Stimulated activated CD8-positive, alpha-beta memory T cell treated with anti-CD3 and anti-CD28 coated beads, Interleukin-12 subunit alpha, Interleukin-12 subunit beta, amount 100 ng/mL, for 24 hours (primary cell): Measurements from ENCODE around the gene HS6ST1.

Experiments
- DNase-seq: peaks from one replicate; pipeline ENCODE4 v3.0.0-alpha.2; 2020; ENCODE audit errors: extremely low read depth

HS6ST1 gene

DNA sequence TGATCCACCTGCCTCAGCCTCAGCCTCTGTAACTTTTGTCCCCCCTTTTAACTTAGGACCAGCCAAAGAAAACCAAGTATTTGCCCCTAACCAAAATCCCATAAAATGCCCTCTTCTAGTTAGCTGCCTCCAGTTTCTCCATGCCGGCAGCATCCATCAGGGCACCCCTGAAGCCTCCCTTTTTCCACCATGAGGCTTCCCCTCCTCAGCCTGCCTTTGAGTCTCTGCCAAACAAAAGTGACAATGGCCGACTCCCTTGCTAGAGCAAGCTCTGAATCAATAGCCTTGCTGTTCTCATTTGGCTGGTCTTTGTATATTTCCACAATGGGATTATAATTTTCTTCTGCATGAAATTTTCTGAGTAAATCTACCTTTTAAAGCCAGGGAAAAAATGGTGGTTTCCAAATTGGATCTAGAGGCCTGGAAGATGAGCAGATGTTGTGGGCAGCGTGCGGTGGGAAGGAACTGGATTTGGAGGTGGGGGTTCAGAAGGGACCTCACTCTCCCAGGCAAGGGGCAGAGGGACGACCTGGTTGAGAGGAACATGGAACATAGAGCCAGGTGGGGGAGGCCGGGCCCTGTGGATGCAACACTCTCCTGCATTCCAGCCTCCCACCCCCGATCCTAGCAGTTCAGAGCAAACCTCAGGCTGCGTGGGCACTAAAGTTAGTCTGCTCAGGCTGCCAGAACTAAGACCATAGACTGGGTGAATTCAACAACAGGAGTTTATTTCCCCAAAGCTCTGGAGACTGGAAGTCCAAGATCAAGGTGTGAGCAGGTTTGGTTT is 80.6 kb downstream of the HS6ST1 start:
- no peak for DNase-seq

DNA sequence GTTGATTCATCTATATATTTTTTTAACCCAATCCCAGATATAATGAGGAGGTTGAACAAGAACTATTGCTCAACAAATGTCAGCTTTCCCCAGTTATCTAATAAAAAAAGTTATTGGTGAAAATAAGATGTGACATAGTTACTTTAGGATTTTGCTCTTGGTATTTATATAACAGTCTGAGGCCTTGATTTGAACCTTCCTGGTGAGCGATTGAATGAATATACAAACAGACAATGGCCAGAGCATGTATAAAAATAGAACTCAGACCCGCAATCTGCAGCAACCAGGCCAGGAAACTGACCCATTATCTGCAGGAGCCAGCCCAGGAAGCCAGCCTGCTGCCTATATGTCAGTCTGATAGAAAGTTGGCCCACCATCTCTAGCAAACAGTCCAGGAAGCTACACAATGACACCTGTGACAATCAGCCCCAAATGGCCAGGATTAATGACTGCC is 81.6 kb downstream of the HS6ST1 start:
- DNase-seq = no peak

DNA sequence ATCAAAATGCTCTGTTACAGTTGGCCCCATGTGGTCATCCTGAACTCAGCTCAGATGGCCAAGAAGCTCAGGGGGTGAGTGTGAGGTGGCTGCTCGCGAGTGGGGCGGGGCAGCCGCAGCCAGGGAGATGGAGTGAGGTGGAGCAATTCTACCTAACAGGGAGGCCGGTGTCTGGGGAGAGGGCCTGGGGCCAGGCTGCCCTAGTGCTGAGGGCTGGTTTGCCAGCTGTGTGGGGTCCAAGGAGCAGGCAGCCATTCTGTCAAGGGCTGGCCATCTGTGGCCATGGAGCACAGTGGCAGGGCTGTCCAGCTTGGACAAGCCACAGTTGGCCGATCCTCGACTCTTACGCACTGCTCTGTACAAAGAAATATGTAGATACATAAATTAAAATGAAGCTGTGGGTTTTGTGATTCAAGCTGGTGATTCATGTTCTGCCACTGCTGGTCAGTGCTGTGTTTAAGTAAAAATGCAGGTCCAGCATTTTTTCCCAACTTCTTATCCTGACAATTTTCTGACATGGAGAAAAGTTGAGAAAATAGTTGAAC is 82.1 kb downstream of the HS6ST1 start:
- no peak for DNase-seq

DNA sequence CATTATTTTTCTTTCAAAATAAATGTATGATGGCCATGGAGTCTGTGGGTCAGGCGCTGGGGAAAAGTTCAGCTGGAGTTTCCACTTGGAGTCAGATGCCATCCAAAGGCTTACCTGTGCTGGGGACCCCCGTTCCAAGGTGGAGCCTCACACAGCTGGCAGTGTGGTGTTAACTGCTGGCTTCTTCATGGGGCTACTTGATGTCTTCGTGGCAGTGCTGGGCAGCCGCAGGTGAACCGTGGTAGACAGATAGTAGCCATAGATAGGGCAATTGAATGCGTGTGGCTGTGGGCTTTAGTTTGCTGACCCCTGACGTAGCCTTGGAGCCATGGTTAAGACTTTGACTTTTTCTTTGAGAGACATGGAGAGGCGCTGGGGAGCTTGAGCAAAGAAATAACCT is 83.1 kb downstream of the HS6ST1 start:
- no peak for DNase-seq

DNA sequence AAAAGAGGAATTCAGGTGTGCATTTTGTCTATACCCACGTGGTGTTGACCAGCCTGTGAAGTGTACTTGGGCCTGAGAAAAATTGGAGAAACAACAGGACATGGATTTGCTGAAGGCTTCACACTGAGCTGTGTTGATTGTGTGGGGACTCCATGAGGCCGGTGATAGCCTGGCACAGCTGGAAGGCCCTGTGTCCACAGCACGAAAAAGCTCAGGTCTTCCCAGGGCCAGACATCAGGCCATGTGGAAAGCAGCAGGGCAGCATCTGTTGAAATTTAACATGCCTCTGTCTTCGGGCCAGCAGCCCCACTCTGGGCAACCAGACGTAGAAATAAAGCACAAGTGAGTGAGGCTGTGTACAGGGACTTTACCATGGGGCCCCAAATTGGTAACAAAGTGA is 84.1 kb downstream of the HS6ST1 start:
- no peak for DNase-seq

DNA sequence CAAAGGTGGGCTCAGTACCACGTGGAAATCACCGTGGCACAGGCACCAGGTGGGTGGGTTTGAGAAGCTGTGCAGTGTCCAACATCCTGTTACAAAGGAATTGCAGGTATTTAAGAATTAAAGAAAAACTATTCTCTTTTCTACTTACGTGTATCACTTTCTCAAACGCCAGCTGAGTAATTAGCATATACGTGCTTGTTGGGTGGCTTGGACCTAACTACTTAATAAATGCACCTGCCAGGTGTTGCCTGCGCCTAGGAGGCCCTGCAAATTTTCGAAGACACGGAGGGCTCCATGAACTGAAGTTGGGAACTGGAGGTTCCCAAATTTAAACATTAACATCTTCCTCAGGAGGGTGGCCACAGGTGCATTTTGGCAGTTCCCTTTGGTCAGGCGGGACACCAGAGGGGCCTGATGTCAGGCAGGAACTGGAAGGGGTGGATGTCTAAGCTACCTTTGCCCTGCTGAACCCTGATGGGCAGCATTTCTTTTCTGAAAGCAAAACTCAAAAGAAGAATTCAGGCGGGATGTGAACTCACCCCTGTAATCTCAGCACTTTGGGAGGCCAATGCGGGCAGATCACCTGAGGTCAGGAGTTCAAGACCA is 84.8 kb downstream of the HS6ST1 start:
- no peak for DNase-seq

DNA sequence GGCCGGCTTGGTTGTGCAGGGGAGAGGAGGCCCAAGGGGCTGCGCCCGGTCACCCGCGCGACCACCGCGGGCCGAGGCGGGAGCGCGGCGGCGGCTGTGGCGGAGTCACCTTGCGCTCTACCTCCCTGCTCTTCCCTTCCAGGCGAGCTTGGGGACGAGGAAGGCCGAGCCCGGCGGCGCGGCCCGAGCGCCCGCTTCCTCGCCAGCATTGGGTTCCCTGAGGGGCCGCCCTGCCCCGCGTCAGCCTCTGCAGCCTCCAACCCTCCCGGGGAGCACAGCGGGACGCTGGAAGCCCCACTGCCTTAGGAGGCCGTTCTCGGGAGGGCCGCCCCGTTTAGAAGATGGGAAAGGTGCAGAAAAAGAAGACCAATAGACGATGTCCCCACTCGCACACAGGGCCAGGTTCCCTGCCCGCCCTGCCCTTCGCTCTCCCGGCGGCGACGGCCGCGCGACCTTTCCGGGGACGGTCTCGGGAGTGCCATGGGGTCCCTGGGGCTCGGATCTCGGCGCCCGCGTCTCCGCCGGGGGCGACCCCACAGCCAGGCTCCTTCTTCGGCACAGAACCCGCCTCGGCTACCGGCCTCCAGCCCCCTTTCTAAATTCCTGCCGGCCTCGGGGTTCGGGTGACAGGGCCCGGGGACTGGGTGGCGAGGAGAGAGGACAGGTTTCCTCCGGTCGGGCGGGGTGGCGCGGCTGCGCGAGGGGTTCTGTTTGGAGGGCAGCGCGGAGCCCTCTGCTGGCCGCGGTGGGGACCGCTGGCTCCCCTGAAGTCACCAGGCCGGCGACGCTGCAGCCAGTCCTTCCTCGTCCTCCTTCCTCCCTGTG is 85.5 kb downstream of the HS6ST1 start:
- peak; percentile 66 for DNase-seq

DNA sequence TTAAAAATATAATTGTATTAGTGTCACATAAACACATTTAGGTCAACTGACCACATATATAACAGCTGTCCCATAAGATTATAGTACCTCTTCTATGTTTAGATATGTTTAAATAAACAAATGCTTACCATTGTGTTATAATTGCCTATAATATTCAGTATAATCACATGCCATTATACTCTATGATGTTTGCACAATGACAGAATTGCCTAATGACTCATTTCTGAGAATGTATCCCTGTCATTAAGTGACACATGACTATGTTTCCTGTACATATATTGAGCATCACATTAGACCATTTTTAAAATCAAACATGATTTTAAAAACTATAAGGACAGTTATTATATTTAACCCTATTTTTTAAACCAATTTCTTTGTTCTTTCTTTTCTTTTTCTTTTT is 89.8 kb downstream of the HS6ST1 start:
- DNase-seq = no peak

DNA sequence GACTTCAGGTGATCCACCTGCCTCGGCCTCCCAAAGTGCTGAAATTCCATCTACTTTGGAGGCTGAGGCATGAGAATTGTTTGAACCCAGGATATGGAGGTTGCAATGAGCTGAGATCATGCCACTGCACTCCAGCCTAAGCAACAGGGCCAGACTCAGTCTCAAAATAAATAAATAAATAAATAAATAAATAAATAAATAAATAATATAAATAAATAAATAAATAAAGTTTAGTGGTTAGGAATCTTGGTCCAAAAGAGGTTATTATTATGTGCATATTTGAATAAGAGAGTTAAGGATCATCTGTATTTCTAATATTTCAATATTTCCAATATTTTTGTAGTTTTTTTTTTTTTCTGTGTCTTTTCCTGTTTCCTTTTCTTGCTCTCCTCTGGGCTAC is 90.8 kb downstream of the HS6ST1 start:
- DNase-seq = no peak

DNA sequence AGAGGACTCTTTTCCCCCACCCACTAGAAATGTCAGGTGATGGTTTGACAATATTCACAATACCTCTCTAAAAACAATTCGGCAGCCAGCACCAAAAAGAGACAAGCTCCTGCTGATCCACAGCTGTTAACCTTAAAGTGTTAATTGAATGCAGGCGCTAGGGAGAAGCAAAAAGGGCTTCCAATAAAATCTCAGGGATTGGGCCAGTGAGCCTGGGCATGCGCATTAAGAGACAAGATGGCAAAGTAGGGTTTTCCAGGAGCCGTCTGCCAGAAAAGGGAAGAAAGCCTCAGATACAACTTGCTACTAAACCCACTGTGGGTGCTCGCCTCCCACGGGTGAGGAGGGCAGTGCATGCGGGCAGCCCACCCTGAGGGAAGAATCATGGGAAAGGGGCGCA is 98.8 kb downstream of the HS6ST1 start:
- no peak for DNase-seq

DNA sequence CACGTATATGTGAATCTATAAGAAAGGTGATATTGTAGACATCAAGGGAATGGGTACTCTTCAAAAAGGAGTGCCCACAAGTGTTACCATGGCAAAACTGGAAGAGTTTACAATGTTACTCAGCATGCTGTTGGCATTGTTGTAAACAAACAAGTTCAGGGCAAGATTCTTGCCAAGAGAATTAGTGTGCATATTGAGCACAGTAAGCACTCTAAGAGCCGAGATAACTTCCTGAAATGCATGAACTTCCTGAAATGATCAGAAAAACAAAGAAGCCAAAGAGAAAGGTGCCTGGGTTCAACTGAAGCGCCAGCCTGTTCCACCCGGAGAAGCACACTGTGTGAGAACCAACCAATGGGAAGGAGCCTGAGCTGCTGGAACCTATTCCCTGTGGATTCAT is 101.0 kb downstream of the HS6ST1 start:
- DNase-seq = no peak

DNA sequence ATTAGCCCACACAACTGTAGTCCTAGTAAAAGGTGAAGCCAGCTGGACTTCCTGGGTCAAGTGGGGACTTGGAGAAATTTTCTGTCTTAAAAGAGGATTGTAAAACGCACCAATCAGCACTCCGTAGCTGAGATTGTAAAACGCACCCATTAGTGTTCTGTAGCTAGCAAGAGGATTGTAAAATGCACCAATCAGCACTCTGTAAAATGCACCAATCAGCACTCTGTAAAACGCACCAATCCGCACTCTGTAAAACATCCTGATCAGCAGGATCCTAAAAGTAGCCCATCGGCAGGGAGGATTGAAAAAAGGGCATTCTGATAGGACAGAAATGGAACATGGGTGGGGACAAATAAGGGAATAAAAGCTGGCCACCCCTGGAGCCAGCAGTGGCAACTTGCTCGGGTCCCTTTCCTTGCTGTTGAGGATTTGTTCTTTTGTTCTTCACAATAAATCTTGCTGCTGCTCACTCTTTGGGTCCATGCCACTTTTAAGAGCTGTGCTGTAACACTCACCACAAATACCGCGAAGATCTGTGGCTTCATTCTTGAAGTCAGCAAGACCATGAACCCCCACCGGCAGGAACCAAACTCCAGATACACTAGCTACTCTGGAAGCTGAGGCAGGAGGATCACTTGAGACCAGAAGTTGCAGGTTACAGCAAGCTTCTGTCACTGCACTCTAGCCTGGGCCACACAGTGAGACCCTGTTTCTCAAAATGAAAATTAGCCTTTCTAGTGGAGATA is 102.6 kb downstream of the HS6ST1 start:
- no peak for DNase-seq
